Measurements from ENCODE around the gene LRP2BP. TPM values are rescaled to one million over a fixed set of nuclear protein-coding genes. Genes with fewer than 3 reads are reported as not detected.

LRP2BP gene
- total and polyA plus RNA-seq, 2 of the 13 experiments (the other 11 are each of a cell fraction or from before 2014, with no cell fraction given), result 0.22 to 0.29 TPM

- TF ChIP-seq USF2 (IDR thresholded peaks at IDR 0.05; ENCODE audit: low read depth, low read length) (no peak), USF2 (CRISPR knock-in tag; IDR thresholded peaks at IDR 0.05; ENCODE audit: borderline replicate concordance) (0 out of 2 replicates have a peak, but pooled peaks have one; percentile 36), NKX3-1 (CRISPR knock-in tag; IDR thresholded peaks at IDR 0.05) (peak; percentile 96), CAMTA2 (CRISPR knock-in tag; IDR thresholded peaks at IDR 0.05; ENCODE audit: borderline replicate concordance) (peak; percentile 85; the same call in 1 of the 2 replicates), ZNF83 (CRISPR knock-in tag; IDR thresholded peaks at IDR 0.05; ENCODE audit: borderline replicate concordance) (peak; percentile 93; the same call in 1 of the 2 replicates), NFAT5 (CRISPR knock-in tag; IDR thresholded peaks at IDR 0.05) (peak; percentile 98), ARNT (IDR thresholded peaks at IDR 0.05) (peak; percentile 100), ZFP91 (CRISPR knock-in tag; IDR thresholded peaks at IDR 0.05; ENCODE audit: borderline replicate concordance) (peak; percentile 94), ZNF781 (CRISPR knock-in tag; IDR thresholded peaks at IDR 0.05; ENCODE audit: borderline replicate concordance, not compliant biosample characterization) (no peak), MBD4 (IDR thresholded peaks at IDR 0.05; ENCODE audit: borderline replicate concordance, low read length) (no peak), ZNF430 (CRISPR knock-in tag; IDR thresholded peaks at IDR 0.05) (peak; percentile 97), MAF1 (CRISPR knock-in tag; IDR thresholded peaks at IDR 0.05; ENCODE audit: borderline replicate concordance) (peak; percentile 94; the same call in 1 of the 2 replicates), ATF5 (CRISPR knock-in tag; IDR thresholded peaks at IDR 0.05; ENCODE audit: low read depth) (peak; percentile 98), ZNF264 (CRISPR knock-in tag; IDR thresholded peaks at IDR 0.05) (peak; percentile 85), POLR2AphosphoS5 (IDR thresholded peaks at IDR 0.05; ENCODE audit: low read depth, low read length) (peak; percentile 7; the same call in 1 of the 2 replicates), MYPOP (CRISPR knock-in tag; IDR thresholded peaks at IDR 0.05) (no peak; the same call in 1 of the 2 replicates), ZNF775 (CRISPR knock-in tag; IDR thresholded peaks at IDR 0.05; ENCODE audit: borderline replicate concordance) (peak; percentile 88), ZNF605 (CRISPR knock-in tag; IDR thresholded peaks at IDR 0.05) (peak; percentile 93)
Observed at GRCh38 chr4:185395956-185396723, 416 bp upstream of the LRP2BP start (continued).

All from HepG2 (cell line).